ENCODE data around the gene OR6N2.

The OR6N2 gene, protein sequence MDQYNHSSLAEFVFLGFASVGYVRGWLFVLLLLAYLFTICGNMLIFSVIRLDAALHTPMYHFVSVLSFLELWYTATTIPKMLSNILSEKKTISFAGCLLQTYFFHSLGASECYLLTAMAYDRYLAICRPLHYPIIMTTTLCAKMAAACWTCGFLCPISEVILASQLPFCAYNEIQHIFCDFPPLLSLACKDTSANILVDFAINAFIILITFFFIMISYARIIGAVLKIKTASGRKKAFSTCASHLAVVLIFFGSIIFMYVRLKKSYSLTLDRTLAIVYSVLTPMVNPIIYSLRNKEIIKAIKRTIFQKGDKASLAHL

DNA sequence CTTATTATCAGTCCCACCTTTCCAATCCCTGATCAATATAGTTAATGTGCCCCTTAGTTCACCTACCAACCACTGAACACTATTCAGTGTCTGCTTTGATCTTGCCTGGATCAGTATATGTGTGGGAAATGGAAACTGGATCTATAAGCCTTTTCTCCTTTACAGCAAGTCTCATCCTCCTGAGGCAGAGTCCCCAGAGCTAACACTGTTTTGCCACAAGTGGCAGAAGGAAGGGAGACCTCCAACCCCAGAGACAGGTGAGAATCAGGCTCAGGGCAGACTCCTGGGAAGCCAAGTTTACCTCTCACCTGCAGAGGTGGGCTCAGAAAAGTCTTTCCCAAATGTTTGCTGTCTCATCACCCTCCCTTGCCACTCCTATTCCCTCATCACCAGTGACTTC lies at the start of gene OR6N2:
TSS of gene OR6N2 (minus strand) at position 101 of the 400 bp plus-strand sequence. CDS start 3,569 bp downstream, outside the sequence.
- no peak for DNase-seq

DNA sequence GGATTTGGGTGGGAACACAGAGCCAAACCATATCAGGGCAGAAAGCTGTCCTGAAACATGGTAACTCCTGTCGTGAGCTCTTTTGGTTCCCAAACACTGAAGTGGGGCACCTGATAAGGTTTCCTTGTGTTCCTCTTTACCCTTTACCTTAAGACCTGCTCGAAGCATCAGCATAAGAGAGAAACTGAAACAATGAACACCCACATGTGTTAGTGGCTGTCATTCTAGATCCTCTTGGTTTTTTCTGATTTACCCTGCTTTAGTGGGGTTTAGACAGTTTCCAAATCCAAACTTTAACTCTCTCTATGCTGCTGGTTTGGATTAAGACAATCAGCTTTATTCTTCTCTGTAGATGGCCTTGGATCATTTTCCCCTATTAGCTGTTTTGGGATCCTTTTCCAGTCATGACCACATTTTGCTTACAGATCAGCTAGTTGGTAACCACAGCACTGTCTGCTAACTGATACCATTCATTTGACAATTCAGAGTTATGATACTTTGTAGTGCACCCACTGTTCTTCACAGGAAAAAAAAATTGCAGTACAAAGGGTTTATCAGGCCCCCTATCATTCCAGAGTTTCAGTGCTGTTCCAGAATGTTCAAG lies 49.2 kb upstream of the OR6N2 start:
- DNase-seq = no peak

DNA sequence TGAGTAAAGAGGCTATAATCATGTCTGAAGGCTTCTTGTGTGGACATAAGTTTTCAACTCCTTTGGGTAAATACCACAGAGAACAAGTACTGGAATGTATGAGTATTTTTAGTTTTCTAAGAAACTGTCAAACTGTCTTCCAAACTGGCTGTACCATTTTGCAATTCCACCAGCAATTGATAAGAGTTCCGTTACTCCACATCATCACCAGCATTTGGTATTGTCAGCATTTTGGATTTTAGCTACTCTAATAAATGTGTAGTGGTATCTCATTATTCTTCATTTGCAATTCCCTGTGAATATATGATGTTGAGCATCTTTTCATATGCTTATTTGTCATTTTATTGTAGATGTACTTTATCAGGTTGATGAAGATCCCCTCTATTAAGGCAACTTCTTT lies 40.7 kb upstream of the OR6N2 start:
- DNase-seq = no peak

DNA sequence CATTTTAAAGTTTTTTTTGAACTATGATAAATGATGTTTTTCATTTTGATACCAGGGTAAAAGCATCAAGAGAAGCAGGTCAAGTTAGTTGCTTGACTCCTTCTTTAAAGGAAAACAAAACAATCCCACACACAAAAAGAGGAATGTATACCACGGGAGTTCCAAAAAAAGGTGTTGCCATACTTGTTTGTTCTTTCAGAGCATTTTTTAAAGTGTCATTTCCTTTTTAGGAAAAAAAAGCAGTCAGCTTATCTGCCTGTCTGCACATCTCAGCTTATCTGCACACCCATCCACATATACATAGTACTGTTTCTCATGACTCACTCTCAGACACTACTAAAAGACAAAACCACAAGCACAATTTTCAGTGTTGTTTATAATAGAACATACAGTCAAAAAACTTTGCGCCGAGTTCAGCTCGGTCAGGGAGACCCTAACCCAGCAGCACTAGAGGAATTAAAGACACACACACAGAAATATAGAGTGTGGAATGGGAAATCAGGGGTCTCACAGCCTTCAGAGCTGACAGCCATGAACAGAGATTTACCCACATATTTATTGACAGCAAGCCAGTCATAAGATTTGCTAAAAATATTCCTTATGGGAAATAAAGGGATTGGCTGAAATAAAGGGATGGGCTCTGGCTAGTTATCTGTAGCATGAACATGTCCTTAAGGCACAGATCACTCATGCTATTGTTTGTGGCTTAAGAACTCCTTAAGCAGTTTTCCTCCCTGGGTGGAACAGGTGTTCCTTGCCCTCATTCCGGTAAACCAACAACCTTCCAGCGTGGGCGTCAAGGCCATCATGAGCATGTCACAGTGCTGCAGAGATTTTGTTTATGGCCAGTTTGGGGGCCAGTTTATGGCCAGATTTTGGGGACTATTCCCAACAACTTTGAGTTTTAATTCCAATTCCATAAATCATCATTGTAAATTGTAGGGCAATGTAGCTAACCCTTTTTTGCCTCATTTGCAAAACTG lies 38.7 kb upstream of the OR6N2 start:
- DNase-seq = no peak

DNA sequence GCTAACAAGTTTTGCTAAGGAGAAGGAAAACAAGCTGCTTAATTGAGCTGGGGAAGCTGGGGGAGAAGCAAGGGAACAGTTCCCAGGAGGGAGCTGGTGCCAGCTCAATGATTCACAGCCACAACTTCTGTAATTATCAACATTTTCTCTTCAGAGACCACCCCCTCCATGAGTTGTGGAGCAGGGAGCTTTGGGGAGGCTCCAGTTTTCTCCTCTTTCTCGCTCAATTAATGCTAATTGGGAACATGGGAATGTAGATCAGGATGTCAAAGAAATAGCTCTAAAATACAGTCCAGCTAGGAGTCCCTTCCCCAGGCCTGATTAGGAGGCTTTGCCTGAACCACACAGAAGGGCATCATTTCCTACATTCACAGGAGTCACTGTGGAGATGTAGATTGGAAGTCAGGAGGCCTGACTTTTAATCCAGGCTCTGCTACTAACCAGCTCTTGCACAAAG lies 38.0 kb upstream of the OR6N2 start:
- DNase-seq = no peak

DNA sequence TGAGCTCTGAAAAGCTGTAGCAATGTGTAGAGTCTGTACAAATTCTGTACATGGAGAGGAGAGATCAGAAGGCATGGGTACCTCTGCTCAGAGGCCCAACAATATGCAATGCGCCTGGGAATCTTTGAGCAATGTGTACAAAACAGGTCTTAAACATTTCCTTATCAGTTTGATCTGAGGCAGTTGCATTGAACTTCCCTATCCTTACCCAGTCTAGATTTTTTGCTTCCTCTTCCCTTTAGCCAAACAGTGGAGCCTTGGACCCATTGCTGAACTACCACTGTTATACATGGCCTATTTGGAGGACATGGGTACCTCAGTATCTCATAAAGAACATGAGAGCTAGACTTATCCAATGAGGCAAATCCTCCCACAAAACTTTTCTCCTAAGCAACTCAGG lies 37.6 kb upstream of the OR6N2 start:
- no peak for DNase-seq

DNA sequence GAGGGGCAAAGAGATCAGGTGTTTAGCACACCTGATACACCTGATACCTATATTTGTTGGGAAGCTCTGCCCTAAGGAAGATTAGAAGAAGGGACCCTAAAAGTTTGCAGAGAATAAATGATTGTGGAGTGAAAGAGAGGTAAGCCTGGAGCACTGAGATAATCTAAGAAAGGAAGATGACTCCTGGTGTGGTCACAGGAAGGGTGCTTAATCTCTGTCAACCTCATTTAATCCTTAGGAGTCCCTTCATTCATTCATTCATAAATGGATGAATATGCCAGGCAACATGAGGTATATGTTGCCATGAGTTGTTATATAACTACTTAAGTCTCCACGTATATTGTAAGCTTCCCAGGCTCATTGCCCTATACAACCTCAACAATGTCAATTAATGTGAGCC lies 34.0 kb upstream of the OR6N2 start:
- DNase-seq = no peak

DNA sequence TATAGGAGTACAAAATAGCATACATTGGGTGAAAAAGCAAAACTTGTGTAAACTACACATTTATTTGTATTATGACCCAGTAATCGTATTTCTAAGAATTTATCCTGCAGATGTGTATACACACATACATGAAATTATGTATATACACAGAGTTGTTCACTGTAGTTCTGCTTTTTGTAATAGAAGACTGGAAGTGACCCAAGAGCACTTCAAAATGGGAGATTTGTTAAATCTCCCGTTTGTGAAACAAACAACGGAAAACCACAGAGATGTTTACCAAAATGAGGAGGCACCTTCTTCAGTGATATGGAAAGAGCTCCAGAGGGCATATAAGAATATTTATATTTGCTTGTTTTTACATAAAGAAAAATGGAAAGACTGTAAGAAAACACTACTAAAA lies 32.2 kb upstream of the OR6N2 start:
- no peak for DNase-seq

DNA sequence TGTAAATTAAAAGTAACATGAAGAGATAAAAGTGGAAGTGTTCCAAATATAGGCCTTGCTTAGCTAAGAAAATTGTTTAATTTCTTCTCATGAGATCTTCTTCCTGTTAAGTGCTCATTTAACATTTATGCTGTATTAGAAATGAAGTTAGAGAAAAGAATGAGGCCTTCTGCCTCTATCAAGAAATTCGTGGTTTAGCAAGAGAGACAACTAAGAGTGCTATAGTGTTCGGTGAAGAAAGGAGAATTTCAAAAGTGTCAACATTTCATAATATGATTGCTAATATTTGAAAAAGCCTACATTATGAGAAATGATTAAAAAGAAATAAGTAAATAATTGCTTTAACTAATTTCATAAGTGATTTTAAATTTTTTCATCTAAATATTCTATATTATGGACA lies 31.3 kb upstream of the OR6N2 start:
- no peak for DNase-seq

DNA sequence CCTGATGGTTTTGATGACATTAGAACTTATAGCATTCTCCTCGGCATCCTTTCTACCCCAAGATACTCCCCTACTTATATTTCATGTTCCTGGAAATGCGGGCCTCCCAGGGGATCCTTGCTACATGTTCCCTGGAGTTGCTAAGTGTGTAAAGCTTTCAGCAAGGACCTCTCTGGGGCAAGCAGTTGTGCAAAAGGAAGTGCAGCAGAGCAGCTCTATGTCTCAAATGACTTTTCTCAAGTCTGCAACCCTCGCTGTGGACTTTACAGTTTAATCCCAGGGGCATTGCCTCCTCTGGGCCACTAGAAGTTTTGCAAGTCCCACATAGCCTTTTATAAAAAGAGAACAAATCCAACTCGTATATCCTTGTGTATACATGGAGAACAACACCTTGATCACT lies 29.3 kb upstream of the OR6N2 start:
- DNase-seq = no peak

DNA sequence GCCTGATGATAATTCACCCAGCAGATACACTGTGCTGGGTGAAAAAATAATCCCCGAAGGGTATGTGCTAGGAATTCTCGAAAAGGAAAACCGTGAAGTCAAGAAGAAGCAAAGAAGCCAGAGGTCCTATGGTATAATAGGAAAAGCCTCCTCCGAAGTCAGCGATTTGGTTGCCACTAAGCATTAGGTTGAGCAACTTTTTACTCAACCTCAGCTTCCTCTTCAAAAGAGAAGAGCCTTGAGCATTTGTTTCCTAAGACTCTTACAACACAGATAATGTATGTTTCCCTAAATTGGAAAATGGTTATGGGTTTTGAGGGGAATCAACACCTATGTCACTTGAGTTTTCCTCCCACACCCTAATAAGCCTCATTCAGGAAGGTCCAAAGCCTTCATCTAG lies 28.9 kb upstream of the OR6N2 start:
- DNase-seq = no peak

DNA sequence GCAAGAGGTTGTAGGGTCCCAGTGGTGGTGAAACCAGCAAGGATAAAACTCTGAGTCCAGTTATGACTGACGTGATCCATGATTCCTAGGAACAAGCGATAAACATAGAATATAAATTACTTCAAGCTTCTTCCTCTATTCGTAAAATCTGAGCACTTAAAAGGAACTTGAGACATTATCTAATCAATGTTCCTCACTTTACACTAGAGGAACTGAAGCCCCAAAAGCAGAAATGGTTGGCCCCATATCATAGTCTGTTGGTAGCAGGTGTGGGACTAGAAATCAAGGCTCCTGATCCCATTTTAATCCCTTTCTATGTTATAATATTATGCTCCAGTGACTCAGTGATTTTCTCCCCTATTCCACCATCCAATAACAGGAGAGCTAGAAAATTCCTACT lies 28.3 kb upstream of the OR6N2 start:
- DNase-seq = no peak

DNA sequence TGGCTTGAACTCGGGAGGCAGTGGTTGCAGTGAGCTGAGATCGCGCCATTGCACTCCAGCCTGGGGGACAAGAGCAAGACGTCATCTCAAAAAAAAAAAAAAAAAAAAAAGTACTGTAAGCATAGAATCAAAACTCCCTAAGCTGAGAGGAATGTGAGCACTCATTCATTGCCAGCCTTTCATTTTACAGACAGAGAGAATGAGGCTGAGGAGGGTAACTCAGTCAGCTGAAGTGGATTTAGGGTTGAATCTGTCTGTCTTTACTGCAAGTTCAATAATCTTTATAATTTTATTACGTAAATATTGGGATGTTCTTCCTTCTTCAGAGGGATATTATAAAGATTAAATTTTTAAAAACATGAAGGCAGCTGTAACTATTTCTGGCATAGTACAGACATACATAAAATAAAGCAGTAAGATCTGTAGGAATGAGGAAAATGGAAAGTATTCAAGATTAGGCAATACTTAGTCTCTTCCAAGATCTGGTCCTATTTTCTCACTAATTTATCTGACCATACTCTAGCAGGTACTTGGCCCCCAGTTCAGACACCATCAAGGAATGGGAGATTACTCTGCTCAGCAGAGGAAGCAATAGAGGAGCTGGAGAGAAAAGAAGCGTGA lies 26.0 kb upstream of the OR6N2 start:
- DNase-seq = no peak

DNA sequence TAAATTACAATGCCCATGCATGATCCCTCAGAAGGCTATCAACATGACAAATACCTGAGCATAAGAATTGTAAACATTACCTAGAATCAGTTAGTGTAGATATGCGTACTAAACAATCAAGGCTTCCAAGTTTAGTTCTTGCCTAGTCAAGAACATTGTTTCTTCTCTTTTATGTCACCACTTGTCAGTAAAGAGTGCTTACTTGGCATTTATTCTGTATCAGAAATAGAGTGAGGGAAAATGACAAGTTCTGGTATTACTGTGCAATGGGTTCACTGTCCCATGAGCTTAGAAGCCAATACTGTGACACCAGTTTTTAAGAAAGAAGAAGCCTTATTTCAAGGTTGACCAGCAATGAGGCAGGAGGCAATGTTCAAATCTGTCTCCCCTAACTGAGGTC lies 22.7 kb upstream of the OR6N2 start:
- no peak for DNase-seq

DNA sequence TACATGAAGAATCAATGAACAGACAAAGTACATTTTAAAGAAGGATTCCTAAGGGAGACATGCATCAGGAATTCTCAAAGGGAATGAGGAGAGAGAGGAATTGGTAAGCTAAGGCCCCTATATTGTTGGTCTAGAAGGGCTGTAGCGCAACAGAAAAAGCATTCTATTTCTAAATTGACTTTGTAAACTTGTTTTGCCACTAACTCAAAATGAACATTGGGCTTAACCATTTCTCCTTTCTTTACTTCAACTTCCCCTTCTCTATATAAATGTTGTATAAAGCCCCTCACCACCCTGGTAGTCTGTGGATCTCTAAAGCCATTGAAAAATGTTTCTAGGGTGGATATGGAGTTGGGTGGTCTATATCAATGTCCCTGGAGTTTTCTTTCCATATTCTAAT lies 20.4 kb upstream of the OR6N2 start:
- no peak for DNase-seq

DNA sequence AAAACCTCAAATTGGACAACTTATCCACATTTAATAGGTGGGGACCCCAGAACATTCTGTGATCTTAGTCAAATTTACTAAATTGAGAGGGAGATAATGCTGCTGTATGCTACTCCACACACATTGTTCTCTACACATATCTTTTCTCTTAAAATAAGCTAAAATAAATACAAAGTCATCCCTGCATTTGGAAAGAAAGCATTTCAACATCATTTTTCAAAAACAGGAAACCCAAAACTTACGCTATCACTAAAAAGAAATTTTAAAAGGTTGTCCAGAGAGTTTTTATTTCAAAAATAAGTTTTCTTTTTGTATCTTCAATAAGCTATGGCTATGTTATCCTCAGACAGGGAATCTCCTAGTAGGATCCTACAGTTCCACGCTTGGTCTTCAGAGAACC lies 19.5 kb upstream of the OR6N2 start:
- no peak for DNase-seq

DNA sequence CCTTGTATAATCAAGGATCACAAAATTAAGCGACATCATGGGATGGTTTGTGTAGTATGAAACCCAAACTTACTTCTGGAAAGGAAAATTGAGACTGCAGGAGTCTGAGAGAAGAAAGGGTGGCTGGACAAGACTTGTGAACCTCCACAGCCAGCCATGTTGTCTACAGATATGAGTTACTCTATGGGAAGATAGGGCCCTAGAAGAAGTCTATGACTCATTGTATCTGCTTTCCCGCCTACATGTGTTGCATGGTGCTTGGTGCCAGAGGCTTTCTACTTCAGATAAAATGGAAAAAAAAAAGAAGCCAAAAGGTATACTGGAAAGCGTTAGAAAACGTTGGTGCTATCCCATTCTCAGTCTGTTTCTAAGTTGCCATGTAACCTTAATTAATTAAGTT lies 18.7 kb upstream of the OR6N2 start:
- no peak for DNase-seq

DNA sequence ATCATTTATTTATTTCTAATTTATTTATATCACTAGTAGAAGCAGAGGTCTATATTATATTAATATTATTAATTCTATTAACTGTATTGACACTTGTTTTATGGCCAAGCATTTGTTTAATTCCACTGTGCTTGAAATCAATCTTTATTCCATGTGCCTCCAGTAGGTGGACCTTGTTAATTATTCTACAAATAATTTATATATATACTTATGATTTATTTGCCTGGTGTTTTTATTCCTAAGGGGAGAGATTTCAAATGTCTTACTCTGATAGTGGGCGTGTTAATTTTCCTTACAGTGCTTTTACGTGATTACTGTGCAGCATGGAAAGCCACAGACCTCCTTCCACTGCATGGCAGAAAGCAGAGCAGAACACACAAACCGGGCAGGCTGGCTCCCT lies 17.5 kb upstream of the OR6N2 start:
- DNase-seq = no peak

DNA sequence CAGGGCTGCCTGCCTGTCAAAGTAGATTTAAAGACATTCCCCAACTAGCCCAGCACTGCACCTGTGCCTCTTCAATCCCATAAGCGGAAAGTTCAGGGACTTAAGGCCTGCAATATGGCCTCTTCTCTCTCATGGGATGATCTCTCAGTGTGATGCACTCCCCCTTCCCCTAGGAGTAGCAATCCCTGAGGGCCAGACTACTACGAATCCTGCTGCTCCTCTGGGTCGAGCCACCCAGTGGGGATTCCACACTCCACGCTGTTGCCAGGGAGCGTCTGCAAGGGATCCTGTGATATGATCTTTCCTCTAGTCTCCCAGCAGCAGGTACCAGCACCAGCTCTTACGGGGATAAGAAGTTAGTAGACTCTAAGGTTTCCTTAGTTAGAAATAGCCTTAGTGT lies 13.2 kb upstream of the OR6N2 start:
- DNase-seq = no peak

DNA sequence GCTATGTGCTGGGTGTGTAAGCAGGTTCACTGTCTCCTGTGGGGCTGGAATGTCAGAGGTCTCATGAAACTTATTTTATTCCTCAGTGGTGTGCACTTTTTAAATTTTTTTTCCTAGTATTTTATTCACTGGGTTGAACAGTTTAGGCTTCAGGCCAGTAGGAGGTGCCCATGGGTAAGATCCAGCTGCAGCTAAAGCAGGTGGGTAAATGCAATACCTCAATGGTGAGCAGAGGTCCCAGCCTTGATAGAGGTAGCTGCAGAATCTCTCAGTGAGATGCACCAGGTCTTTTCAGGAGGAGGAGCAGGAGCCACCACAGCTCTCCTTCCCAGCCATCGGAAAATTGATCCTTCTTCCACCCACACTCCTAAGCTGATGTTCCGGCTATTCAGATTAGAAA lies 12.6 kb upstream of the OR6N2 start:
- no peak for DNase-seq

DNA sequence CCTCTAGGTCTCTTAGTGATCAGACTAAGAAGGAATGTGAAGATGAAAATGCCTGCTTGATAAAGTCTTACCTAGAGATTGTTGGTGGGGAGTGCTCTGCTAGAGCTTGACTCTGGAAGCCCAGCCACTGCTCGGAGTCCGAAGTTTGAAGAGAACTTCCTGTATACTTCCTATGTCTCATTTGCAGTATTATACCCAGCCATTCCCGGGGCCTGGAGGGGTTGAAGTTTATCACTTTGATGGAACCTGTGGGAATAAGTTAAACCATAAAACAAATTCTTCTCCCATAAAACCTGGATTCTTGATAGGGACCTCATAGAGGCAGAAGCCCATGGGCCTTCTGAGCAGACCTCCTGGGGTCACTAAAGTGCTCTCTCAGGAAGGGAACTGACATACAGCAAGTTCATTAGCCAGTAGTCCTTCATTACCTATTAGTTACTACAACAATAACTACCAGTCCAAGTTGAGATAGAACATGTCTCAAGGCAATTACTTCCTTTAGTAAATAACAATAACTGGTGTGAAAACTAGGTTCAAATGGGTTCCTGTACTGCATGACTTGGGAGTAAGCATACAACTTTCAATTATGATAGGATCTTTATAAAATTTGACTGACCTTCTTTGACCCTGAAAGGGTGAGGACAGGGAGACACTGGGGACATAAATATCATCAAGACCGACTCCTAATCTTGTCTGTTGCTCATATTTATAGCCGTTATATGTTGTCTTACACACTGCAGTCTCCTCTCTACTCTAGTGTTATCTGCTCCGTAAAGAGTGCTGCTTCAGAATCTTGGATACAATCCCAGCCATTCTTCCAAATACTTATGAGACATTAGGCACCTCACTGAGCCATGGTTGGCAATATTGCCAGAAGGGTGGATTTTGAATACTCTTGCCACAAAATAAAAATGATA lies 8.8 kb downstream of the OR6N2 start, which contains the start of gene OR6N1:
TSS of gene OR6N1 (minus strand) at position 246 of the 917 bp plus-strand sequence. CDS start 5,513 bp downstream, outside the sequence.
- no peak for DNase-seq

DNA sequence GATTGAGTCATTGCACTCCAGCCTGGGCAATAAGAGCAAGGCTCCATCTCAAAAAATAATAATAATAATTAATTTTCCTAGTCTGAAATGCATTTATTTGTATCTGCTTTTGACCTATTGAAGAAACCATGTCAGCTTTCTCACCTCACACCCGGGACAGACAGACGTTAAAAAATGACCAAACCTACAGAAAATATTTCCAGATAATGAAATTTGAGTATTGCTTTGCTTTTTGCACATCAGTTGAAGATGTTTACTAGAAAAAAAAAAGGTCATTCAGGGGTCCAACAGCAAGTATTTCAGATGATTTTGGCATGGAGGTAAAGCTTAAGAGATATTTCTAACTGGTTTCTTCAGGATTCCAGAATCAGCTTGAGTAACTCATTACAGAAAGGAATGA lies 26.6 kb downstream of the OR6N2 start, which contains the start of gene OR6K6:
TSS of gene OR6K6 (plus strand) at position 301 of the 400 bp plus-strand sequence. CDS start 168 bp downstream, outside the sequence.
- no peak for DNase-seq
